ENCODE data around the gene SET. TPM values are rescaled to one million over a fixed set of nuclear protein-coding genes. Genes with fewer than 3 reads are reported as not detected.

The SET gene
- total RNA-seq, 1 experiment from 2014 or later, result 563 TPM

- Mint-ChIP-seq H3K36me3 (ENCODE audit: insufficient read depth, unreplicated experiment) (peaks cover 4% of the 10 kb centered on the region), H3K4me1 (ENCODE audit: insufficient read depth, unreplicated experiment) (peaks cover 36% of the 10 kb centered on the region), H3K27ac (ENCODE audit: low read depth, unreplicated experiment) (peak overlapping the region; percentile 29), H3K4me3 (ENCODE audit: unreplicated experiment) (peak overlapping the region; percentile 80), H3K9me3 (ENCODE audit: unreplicated experiment) (no peaks in the 10 kb centered on the region), H3K27me3 (ENCODE audit: insufficient read depth, unreplicated experiment) (no peaks in the 10 kb centered on the region)
- no peak for TF ChIP-seq CTCF (IDR thresholded peaks at IDR 0.05; ENCODE audit: unreplicated experiment)
- no TSS peak for BruUV-seq (replicated peaks)
- CTCF ChIA-PET, result interaction anchor here (0.6 kb wide), 1 partner anchor 167 kb away, joined by 3 read pairs; no protein-coding TSS in a partner anchor
- intact Hi-C loops (cut with micrococcal nuclease), result no loop called here
- POLR2A ChIA-PET, result interaction anchor here (2.5 kb wide), 1 partner anchor 48 kb away, joined by 15 read pairs; the partner anchor contains the start of gene ZER1
- no peak for DNase-seq (ENCODE audit: unreplicated experiment)
Observed at GRCh38 chr9:128722380-128723351, 33.6 kb downstream of the SET start.

- H3K36me3 Mint-ChIP-seq (ENCODE audit: insufficient read depth, unreplicated experiment), result peaks cover 4% of the 10 kb centered on the region
- no TSS peak for BruUV-seq (replicated peaks)
- no peaks in the 10 kb centered on the region for H3K27me3 Mint-ChIP-seq (ENCODE audit: insufficient read depth, unreplicated experiment)
- intact Hi-C loops (cut with micrococcal nuclease), result no loop called here
- peaks cover 36% of the 10 kb centered on the region for H3K4me1 Mint-ChIP-seq (ENCODE audit: insufficient read depth, unreplicated experiment)
- no peak for DNase-seq (ENCODE audit: unreplicated experiment)
- no peak for TF ChIP-seq CTCF (IDR thresholded peaks at IDR 0.05; ENCODE audit: unreplicated experiment)
- no peaks in the 10 kb centered on the region for H3K9me3 Mint-ChIP-seq (ENCODE audit: unreplicated experiment)
- ChIA-PET CTCF (interaction anchor here (0.6 kb wide), 2 partner anchors 51 to 166 kb away, joined by 3 read pairs; no protein-coding TSS in a partner anchor), POLR2A (interaction anchor here (1.1 to 3.0 kb wide), 5 partner anchors 10 to 95 kb away, joined by 3 to 15 read pairs (median 9); partner anchors contain the start of genes ENDOG, SET and ZER1)
- peak overlapping the region; percentile 29 for H3K27ac Mint-ChIP-seq (ENCODE audit: low read depth, unreplicated experiment)
- H3K4me3 Mint-ChIP-seq (ENCODE audit: unreplicated experiment), result peak overlapping the region; percentile 80
Observed at GRCh38 chr9:128723352-128723865, 34.4 kb downstream of the SET start.

- BruUV-seq (replicated peaks), result no TSS peak
- Mint-ChIP-seq H3K9me3 (ENCODE audit: unreplicated experiment) (no peaks in the 10 kb centered on the region), H3K4me1 (ENCODE audit: insufficient read depth, unreplicated experiment) (peaks cover 36% of the 10 kb centered on the region), H3K27ac (ENCODE audit: low read depth, unreplicated experiment) (peak within 1 kb of the TSS; percentile 79), H3K27me3 (ENCODE audit: insufficient read depth, unreplicated experiment) (no peaks in the 10 kb centered on the region), H3K4me3 (ENCODE audit: unreplicated experiment) (peak within 1 kb of the TSS; percentile 80), H3K36me3 (ENCODE audit: insufficient read depth, unreplicated experiment) (peaks cover 4% of the 10 kb centered on the region)
- ChIA-PET POLR2A (interaction anchor here (0.6 to 3.0 kb wide), 14 partner anchors 9 to 171 kb away, joined by 3 to 21 read pairs (median 5); partner anchors contain the start of genes ENDOG, SET, SPTAN1 and ZER1), CTCF (interaction anchor here (0.6 kb wide), 2 partner anchors 23 to 50 kb away, joined by 3 to 4 read pairs; no protein-coding TSS in a partner anchor)
- no peak for TF ChIP-seq CTCF (IDR thresholded peaks at IDR 0.05; ENCODE audit: unreplicated experiment)
- intact Hi-C loops (cut with micrococcal nuclease), result no loop called here
- DNase-seq (ENCODE audit: unreplicated experiment), result peak; percentile 99
Observed at GRCh38 chr9:128723866-128724743, 35.1 kb downstream of the SET start, which contains the start of gene ZDHHC12. Gene ZDHHC12 (minus strand): TSS chr9:128724127. CDS start chr9:128724093, 34 bp downstream.
